DND-41 (cell line): ENCODE results near the gene PDE4D.
"Not testable (repeated sequence)": the region's sequence is repeated elsewhere in the genome, so short reads cannot be mapped to it uniquely, and the experiment has no call there.

Experiments
- ATAC-seq: fragments of 200-7000 bp; cut with Tn5 transposase; 3 replicates; pipeline ENCODE4 v1.9.1; 2021; ENCODE audit warnings: low read depth; ENCODE audit not compliant: insufficient read depth
- DNase-seq: peaks from one replicate; pipeline ENCODE4 v3.0.0-alpha.2; 2020
- H2AFZ ChIP-seq: 2 replicates; pipeline ENCODE4 v1.6.0; 2012; ENCODE audit warnings: low read depth, low read length
- H3K27ac ChIP-seq: 2 replicates; pipeline ENCODE4 v1.5.1; 2012; ENCODE audit warnings: low read length, inconsistent platforms
- H3K27me3 ChIP-seq: fragments of 200-600 bp; sonication (generic); 2 replicates; pipeline ENCODE4 v1.6.0; 2012; ENCODE audit warnings: low read length, mild to moderate bottlenecking, inconsistent platforms; ENCODE audit not compliant: insufficient read depth, poor library complexity
- H3K36me3 ChIP-seq: 2 replicates; pipeline ENCODE4 v1.5.1; 2012; ENCODE audit warnings: low read length, inconsistent platforms; ENCODE audit not compliant: insufficient read depth
- H3K4me1 ChIP-seq: 2 replicates; pipeline ENCODE4 v1.5.1; 2012; ENCODE audit warnings: mild to moderate bottlenecking, low read length; ENCODE audit not compliant: insufficient read depth
- H3K4me2 ChIP-seq: 2 replicates; pipeline ENCODE4 v1.6.0; 2012; ENCODE audit warnings: mild to moderate bottlenecking, moderate library complexity, low read length, inconsistent platforms; ENCODE audit not compliant: insufficient read depth
- H3K4me3 ChIP-seq, 2 experiments: fragments of 200-600 bp in 1 of 2; shearing (Covaris generic) in 1 of 2; 2 replicates each; pipeline ENCODE4 v1.5.1; 2012 to 2016; ENCODE audit warnings: inconsistent platforms in 2 of 2, low read length in 2 of 2, mild to moderate bottlenecking in 2 of 2, low read depth in 1 of 2, moderate library complexity in 1 of 2
- H3K79me2 ChIP-seq: 2 replicates; pipeline ENCODE4 v1.6.0; 2012; ENCODE audit warnings: low read length, inconsistent platforms; ENCODE audit not compliant: insufficient read depth
- H3K9ac ChIP-seq: 2 replicates; pipeline ENCODE4 v1.6.0; 2012; ENCODE audit warnings: low read depth, mild to moderate bottlenecking, inconsistent platforms, low read length, moderate library complexity
- H3K9me3 ChIP-seq: 2 replicates; pipeline ENCODE4 v1.5.1; 2012; ENCODE audit warnings: low read length, moderate library complexity, mild to moderate bottlenecking, inconsistent platforms; ENCODE audit not compliant: insufficient read depth, severe bottlenecking
- H4K20me1 ChIP-seq: 2 replicates; pipeline ENCODE4 v1.6.0; 2012; ENCODE audit warnings: low read length; ENCODE audit not compliant: insufficient read depth
- EZH2 ChIP-seq: IDR thresholded peaks from 3 replicates; pipeline ENCODE4 v1.6.1; 2012; ENCODE audit warnings: borderline replicate concordance, low read depth, mild to moderate bottlenecking, moderate library complexity, low read length, inconsistent platforms; ENCODE audit not compliant: severe bottlenecking
- TF ChIP-seq, protein P1 (sequence below): IDR thresholded peaks from 2 replicates; pipeline ENCODE4 v1.5.1; 2012; ENCODE audit warnings: borderline replicate concordance, low read length, moderate library complexity, mild to moderate bottlenecking; ENCODE audit not compliant: poor library complexity, severe bottlenecking; ENCODE audit errors: extremely low read depth

The PDE4D gene

DNA sequence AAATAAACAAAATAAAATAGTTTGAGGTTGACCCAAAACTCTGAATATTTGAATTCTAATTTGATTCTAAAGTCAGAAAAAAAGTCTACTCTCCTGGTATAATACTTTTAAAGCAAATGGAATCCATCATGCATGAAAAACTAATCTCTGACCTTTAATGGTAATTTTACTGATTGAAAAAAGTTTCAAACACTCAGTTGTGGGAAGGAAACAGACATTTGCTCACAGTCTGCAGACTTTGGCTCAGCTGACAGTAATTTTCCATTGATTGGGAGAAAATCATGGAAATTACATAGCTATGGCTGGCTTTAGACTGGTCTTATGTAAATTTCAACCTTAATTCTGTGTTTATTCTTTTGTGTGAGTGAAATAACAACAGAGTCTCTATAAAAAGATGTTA is 574.3 kb downstream of the PDE4D start:
- no peak overlapping the region for H2AFZ ChIP-seq
- no peaks in the 10 kb centered on the region for H3K27me3 ChIP-seq
- no peaks in the 10 kb centered on the region for H3K36me3 ChIP-seq
- no peaks in the 10 kb centered on the region for H3K4me1 ChIP-seq
- ATAC-seq (no peak), DNase-seq (no peak)
- no peak for TF ChIP-seq EZH2
- TF ChIP-seq, protein P1, sequence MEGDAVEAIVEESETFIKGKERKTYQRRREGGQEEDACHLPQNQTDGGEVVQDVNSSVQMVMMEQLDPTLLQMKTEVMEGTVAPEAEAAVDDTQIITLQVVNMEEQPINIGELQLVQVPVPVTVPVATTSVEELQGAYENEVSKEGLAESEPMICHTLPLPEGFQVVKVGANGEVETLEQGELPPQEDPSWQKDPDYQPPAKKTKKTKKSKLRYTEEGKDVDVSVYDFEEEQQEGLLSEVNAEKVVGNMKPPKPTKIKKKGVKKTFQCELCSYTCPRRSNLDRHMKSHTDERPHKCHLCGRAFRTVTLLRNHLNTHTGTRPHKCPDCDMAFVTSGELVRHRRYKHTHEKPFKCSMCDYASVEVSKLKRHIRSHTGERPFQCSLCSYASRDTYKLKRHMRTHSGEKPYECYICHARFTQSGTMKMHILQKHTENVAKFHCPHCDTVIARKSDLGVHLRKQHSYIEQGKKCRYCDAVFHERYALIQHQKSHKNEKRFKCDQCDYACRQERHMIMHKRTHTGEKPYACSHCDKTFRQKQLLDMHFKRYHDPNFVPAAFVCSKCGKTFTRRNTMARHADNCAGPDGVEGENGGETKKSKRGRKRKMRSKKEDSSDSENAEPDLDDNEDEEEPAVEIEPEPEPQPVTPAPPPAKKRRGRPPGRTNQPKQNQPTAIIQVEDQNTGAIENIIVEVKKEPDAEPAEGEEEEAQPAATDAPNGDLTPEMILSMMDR: no peak
- no peak overlapping the region for H3K4me3 ChIP-seq
- no peaks in the 10 kb centered on the region for H3K79me2 ChIP-seq
- no peaks in the 10 kb centered on the region for H4K20me1 ChIP-seq
- H3K9ac ChIP-seq: no peak overlapping the region
- H3K9me3 ChIP-seq: no peaks in the 10 kb centered on the region
- no peak overlapping the region for H3K27ac ChIP-seq
- no peak overlapping the region for H3K4me2 ChIP-seq

DNA sequence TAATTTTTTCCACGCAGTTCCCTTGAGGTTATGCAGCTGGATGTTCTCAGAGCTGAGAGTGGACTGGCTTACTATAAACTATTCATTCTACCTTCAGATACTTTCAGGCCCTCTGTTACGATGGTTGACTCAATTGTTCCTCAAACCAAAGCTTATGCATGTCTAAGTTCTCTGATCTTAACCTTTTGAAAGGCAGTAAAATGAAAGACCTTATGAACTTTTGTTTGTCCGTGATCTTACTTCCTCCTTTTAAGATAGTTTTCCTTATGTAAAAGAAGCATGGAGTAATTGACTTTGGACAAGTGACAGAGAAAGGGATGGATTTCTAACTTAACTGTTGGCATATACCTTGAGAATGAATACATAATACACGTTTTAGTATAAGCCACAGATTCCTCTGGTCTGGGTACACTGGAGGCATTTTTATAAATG is 575.7 kb downstream of the PDE4D start:
- Histone ChIP-seq H3K9me3 (no peaks in the 10 kb centered on the region), H3K79me2 (no peaks in the 10 kb centered on the region), H2AFZ (no peak overlapping the region), H4K20me1 (no peaks in the 10 kb centered on the region), H3K4me3 (no peak overlapping the region), H3K9ac (no peak overlapping the region), H3K4me1 (no peaks in the 10 kb centered on the region), H3K4me2 (no peak overlapping the region), H3K36me3 (no peaks in the 10 kb centered on the region), H3K27me3 (no peaks in the 10 kb centered on the region), H3K27ac (no peak overlapping the region)
- no peak for TF ChIP-seq EZH2
- TF ChIP-seq, protein P1: no peak
- DNase-seq (no peak), ATAC-seq (no peak)

DNA sequence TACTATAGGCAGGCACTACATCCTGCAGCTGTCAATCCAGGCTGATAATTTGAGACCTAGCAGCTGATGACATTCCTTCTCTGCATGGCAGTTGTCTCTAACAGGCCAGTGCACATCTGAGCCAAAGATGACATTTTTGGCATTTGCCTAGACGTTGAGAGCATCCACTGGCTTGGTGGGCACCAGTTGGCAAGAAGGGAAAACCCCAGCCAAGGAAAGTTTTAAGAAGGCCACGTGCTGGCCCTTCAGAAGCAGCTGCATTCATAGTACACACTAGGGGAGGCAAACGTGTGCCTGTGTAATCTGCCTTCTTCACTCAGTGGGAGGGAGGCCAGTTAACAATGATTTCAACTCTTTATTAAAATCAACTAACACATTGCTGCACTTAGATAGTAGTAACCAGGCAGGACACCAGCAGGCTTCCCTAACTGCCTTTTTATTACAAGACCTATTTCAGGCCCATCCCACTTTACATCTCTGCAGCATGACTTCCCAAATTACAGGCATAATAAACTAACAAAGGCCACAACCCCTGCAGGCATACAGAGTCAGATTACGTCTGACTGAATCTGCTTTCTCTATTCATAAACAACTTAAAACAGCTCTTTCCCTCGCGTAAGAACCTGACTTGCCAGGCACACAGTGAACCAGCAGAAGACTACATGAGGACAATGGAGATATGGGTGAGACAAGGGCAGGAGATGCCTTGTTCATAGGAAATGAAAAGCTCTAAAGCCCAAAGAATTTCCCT is 576.3 kb downstream of the PDE4D start:
- Histone ChIP-seq H3K79me2 (no peaks in the 10 kb centered on the region), H4K20me1 (no peaks in the 10 kb centered on the region), H3K4me3 (no peak overlapping the region), H3K4me1 (no peaks in the 10 kb centered on the region), H3K9ac (no peak overlapping the region), H3K4me2 (no peak overlapping the region), H2AFZ (no peak overlapping the region), H3K27ac (no peak overlapping the region), H3K27me3 (no peaks in the 10 kb centered on the region), H3K9me3 (no peaks in the 10 kb centered on the region), H3K36me3 (no peaks in the 10 kb centered on the region)
- ATAC-seq: no peak
- TF ChIP-seq EZH2: no peak
- TF ChIP-seq, protein P1: no peak
- DNase-seq: no peak

DNA sequence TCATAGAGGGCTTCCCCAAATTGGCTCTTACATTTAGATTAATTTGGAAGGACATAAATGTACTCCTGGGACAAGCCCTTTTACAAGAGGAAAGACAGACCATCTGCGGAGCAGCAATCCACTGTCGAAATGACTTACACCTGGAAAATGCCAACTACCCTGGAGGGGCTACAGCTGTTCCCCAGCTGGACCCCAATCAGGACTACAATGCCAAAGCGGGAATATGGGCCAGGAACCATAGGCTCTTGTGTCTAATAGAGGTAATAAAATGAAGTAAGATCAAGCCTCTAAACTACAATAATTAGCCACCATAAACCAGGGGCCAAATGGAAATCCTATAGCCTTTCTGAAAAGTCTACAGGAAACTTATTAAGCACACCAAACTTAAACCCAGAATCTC is 581.3 kb downstream of the PDE4D start:
- H3K9ac ChIP-seq: no peak overlapping the region
- H3K9me3 ChIP-seq: no peaks in the 10 kb centered on the region
- no peaks in the 10 kb centered on the region for H3K79me2 ChIP-seq
- no peaks in the 10 kb centered on the region for H3K36me3 ChIP-seq
- no peaks in the 10 kb centered on the region for H3K4me1 ChIP-seq
- H3K4me2 ChIP-seq: no peak overlapping the region
- no peak overlapping the region for H2AFZ ChIP-seq
- no peaks in the 10 kb centered on the region for H4K20me1 ChIP-seq
- DNase-seq (no peak), ATAC-seq (no peak)
- no peaks in the 10 kb centered on the region for H3K27me3 ChIP-seq
- no peak overlapping the region for H3K4me3 ChIP-seq
- TF ChIP-seq, protein P1: no peak
- no peak for TF ChIP-seq EZH2
- no peak overlapping the region for H3K27ac ChIP-seq

DNA sequence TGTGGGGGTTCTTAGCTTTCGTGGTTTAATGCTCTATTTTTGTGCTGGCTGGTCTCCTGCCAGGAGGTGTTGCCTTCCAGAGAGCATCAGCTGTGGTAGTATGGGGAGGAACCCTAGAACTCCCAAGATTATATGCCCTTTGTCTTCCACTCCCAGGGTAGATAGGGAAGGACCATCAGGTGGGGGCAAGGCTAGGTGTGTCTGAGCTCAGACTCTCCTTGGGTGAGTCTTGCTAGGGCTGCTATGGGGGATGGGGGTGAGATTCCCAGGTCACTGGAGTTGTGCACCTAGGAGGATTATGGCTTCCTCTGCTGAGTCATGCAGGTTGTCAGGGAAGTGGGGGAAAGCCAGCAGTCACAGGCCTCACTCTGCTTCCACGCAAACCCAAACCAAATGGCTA is 584.8 kb downstream of the PDE4D start:
- H3K9me3 ChIP-seq, H3K4me2 ChIP-seq, DNase-seq, ATAC-seq, H4K20me1 ChIP-seq, H3K4me3 ChIP-seq, H3K27ac ChIP-seq, H3K36me3 ChIP-seq, H3K4me1 ChIP-seq, H3K9ac ChIP-seq, H2AFZ ChIP-seq, H3K79me2 ChIP-seq, H3K27me3 ChIP-seq: not testable (repeated sequence)
